GM18873 (cell line): ENCODE data around the gene CBLB.

Experiments
- ATAC-seq: cut with Tn5 transposase; IDR thresholded peaks from one replicate; pipeline ENCODE4 v1.9.1; 2021; ENCODE audit warnings: mild to moderate bottlenecking, moderate library complexity, moderate number of reproducible peaks; ENCODE audit not compliant: unreplicated experiment, low FRiP score

CBLB gene

DNA sequence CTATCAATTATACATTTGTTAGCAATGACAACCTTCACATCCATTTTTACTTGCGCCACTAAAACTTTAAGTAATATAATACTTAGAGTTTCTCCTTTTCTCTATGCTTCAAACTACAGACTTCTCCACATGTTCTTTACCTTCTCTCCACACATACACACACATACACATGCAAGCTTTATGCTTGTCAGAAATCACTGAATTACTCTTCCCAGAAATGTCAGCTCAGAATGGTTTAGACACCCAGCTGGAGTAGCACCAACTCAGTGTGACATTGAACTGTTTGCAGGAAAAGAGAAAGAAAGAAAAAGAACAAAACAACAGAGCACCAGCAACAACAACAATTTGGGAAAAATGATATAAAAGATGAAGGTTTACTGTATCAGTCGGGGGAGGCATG is 20.9 kb downstream of the CBLB start:
- no peak for ATAC-seq

- no peak for ATAC-seq
Measured at GRCh38 chr3:105847452-105847851, 21.4 kb downstream of the CBLB start.

GRCh38 chr3:105846809-105847208 is 22.0 kb downstream of the CBLB start:
- ATAC-seq, result no peak

DNA sequence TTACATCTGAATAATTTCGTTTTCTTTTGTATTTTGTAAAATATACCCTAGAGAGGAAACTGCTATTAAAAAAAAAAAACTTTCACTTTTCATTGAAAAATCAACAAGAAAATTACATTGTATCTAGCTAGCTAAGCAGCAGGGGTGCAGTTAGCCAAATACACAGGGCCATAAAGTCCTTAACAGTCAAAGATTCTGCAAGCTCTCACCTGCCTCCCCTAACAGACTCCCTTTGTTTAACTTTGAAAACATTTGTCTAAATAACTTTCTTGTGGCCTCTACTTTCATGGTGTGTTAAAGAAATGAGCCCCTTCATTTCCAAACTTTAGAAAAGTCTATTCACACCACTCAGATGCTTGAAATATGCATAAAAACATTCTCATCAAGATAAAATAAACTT is 23.3 kb downstream of the CBLB start:
- no peak for ATAC-seq

- ATAC-seq, result no peak
Measured at GRCh38 chr3:105844704-105845103, 24.1 kb downstream of the CBLB start.

DNA sequence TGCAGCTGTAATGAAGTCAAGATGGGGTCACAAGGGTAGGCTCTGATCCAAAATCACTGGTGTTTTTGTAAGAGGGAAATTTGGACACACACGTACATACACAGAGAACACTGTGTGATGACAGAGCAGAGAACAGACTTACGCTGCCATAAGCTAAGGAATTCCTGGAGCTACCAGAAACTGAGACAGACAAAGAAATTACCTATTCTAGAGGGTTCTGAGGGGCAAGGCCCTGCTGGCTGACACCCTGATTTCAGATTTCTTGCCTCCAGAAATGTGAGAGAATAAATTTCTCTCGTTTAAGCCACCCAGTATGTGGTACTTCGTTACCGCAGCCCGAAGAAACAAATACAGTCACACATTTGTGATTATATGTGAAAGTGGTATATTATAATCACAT is 24.8 kb downstream of the CBLB start:
- no peak for ATAC-seq

DNA sequence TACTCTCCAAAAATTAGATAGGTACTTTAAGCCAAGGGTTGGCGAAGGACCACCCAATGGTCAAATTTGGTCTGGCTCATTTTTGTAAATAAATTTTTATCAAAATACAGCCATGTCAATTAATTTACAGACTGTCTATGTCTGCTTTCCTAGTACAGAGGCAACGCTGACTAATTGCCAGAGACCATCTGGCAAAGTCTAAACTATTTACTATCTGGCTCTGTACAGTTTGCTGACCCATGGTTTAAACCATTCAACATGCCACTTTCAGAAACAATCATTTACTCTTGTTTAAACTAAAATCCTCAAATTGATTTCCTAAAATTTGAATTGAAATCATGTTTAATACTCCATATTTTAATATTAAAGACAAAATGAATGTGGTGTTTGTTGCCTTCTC is 25.9 kb downstream of the CBLB start:
- no peak for ATAC-seq

- ATAC-seq, result no peak
Measured at GRCh38 chr3:105842449-105842848, 26.4 kb downstream of the CBLB start.

GRCh38 chr3:105837947-105838346 is 30.9 kb downstream of the CBLB start:
- no peak for ATAC-seq

- ATAC-seq, result peak; percentile 97
Measured at GRCh38 chr3:105837143-105837740, 31.6 kb downstream of the CBLB start.

DNA sequence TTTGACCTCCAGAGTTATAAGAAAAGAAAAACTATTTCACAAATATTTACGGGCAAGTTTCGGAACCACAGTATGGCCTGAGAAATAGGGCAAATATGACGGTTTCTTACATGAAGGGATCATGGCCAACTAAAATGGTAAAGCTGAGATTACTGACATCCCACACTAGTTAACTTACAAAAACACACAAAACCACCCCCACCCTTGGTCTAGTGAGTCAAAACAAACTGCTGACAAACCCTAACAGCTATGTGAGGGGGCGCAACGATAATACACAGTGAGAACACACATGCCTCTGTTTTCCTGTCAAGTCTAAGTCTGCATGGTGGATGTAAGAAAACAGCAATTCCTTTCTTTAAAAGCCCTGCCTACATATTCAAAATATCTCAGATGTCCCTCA is 32.3 kb downstream of the CBLB start:
- ATAC-seq, result peak; percentile 36

DNA sequence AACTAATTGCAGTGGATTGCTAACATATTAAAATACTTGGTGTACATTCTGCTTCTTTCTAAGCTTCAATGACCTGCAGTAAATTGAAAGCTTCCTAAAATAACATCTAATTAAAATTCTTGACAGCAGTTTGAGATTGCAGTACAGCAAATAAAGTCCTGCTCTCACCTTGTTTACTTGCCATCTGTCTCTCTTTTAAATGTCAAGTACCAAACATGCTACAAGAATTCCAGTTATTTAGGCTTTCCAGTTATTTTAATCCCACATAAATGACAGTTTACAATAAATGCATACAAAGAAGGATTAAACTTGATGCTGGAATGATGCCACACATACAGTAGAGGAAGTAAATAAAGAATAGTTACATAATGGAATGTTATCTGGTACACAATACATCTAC is 33.2 kb downstream of the CBLB start:
- ATAC-seq, result no peak

DNA sequence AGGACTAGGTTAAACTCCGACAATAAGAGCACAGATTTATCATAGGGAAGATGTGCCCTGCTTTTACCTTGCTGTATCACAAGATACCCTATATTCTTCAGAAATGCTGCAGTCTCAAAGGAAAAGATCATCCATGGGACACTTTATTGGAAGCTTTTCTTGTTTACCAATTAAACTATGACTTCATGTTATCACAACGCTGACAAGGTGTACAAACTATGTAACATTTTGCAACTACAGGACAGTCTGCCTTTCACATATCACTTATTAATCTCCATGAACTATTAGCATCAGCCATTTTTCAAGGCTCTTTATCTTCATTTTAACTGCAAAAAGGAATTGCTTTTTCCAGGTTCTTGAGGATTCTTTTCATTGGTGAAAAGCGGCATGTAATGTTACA is 34.0 kb downstream of the CBLB start:
- no peak for ATAC-seq

- ATAC-seq, result no peak
Measured at GRCh38 chr3:105832644-105833043, 36.2 kb downstream of the CBLB start.

DNA sequence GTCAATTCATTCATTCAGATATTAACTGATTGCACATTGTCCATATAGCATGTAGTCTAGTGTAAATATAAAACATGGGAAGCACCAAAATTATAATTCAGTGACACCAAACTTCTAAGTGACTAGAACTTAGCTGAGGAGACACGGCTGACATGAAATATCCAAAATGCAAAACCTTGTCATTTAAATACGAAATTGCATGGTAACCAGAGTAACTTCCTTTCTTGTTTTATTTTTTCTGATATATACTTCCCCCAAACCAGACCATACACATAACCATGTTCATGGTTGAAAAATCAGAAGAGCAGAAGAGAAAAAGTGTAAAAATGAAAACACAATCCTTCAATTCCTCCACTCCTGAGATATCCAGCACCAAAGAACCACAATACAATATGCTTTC is 38.0 kb downstream of the CBLB start:
- ATAC-seq, result no peak

- no peak for ATAC-seq
Measured at GRCh38 chr3:105829871-105830622, 38.8 kb downstream of the CBLB start.

- no peak for ATAC-seq
Measured at GRCh38 chr3:105829229-105829628, 39.6 kb downstream of the CBLB start.

- ATAC-seq, result no peak
Measured at GRCh38 chr3:105828703-105829102, 40.1 kb downstream of the CBLB start.

DNA sequence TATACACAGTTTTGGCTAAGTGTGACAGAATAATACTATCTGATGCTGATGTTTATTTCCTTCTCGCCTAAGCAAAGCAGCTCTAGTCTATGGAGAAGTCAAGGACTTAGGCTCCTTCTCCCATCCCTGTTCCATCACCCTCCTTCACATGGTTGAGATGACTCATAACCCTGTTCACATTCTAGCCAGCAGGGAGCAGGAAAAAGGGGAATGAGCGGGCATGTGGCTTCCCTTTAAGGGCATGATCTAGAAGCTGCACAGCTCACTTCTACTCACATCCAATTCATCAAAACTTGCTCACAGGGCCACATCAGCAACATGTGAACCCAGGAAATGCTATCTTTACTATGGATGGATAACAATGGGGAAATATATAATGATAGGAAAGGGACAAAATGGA is 40.9 kb downstream of the CBLB start:
- ATAC-seq, result no peak

GRCh38 chr3:105826778-105827634 is 41.8 kb downstream of the CBLB start:
- peak; percentile 44 for ATAC-seq

DNA sequence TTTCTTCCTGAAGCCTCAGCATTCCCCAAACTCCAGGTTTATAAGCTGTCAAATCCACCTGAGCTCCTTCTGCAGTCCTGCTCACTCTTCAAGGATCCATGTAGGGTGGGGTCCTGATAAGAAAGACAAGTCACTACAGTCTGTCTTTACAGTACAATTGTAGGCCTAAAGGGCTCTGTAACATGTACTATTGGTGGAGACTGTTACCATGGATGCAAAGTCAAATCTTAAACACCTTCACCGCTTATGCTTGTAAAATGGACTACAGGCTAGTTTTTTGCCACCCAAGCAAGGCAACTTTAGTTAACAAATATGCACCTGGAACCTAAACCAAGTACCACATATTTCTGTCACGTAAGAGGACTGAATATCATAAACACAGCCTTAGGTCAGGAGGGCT is 44.7 kb downstream of the CBLB start:
- no peak for ATAC-seq
